Measurements from ENCODE around the gene SIT1.
"Not testable (repeated sequence)": the region's sequence is repeated elsewhere in the genome, so short reads cannot be mapped to it uniquely, and the experiment has no call there.

SIT1 gene

DNA sequence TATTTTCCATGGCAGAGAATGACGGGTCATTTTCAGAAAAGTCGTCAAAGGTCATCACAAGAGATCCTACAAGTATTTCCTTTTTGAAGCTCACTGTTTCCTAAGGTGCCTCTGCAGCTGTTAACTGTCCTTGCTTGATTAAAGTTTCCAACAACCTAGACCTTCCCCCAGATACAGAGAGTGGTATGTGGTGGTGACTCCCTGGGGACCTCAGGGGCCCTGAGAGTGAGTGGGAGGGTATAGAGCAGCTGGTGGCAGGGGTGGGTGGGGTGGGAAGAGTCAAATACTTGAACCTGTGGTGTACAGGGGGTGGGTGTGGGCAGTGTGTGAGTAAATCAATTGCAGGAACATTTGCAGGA is 31.0 kb downstream of the SIT1 start:
- peaks cover 11% of the 10 kb centered on the region for H3K4me1 ChIP-seq (ENCODE audit: control insufficient read depth, insufficient read depth, low read length)
- no peak overlapping the region for H3K4me2 ChIP-seq (ENCODE audit: low read length)

GRCh38 chr9:35618854-35619799 is 31.6 kb downstream of the SIT1 start:
- H3K9me3 ChIP-seq (replicated peaks; ENCODE audit: low read length), result no peaks in the 10 kb centered on the region
- H3K27me3 ChIP-seq (ENCODE audit: control insufficient read depth, insufficient read depth, low read length), result peaks cover 25% of the 10 kb centered on the region
- H3K4me3 ChIP-seq (ENCODE audit: low read length), result no peak overlapping the region
- no peak overlapping the region for H3K9ac ChIP-seq (ENCODE audit: low read depth, low read length)
- H3K4me1 ChIP-seq (ENCODE audit: control insufficient read depth, insufficient read depth, low read length), result peaks cover 11% of the 10 kb centered on the region
- H3K4me2 ChIP-seq (ENCODE audit: low read length), result no peak overlapping the region
- no peaks in the 10 kb centered on the region for H3K36me3 ChIP-seq (ENCODE audit: insufficient read depth, low read length)

More for the DNA sequence above, 31.0 kb downstream of the SIT1 start:
- no peaks in the 10 kb centered on the region for H3K9me3 ChIP-seq (replicated peaks; ENCODE audit: low read length)
- no peak overlapping the region for H3K9ac ChIP-seq (ENCODE audit: low read depth, low read length)
- no peaks in the 10 kb centered on the region for H3K36me3 ChIP-seq (ENCODE audit: insufficient read depth, low read length)
- H3K27me3 ChIP-seq (ENCODE audit: control insufficient read depth, insufficient read depth, low read length), result peaks cover 25% of the 10 kb centered on the region
- H3K4me3 ChIP-seq (ENCODE audit: low read length), result no peak overlapping the region

DNA sequence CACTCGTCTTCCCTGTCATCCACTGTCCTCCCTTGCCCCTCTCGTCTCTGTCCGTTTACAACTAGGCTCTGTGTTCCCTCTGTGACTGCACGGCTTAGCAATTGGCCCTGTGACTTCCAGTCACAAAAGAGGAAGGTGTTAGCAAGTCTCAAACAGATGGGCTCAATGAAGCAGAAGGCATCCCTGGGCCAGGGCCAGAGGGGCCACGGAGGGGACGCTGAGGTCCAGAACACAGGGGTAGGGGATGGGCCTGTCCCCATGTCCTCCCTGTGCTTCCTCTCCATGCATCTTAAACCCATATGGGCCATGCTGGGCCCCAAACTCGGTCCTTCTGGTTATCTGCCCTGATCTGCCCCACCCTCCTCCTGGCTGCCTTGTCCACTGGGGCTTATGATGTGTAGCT is 32.4 kb downstream of the SIT1 start, which contains the start of gene CD72:
TSS of gene CD72 (minus strand) at position 89 of the 403 bp plus-strand sequence. CDS start 110 bp downstream, outside the sequence.
- Histone ChIP-seq H3K9me3 (replicated peaks; ENCODE audit: low read length) (no peaks in the 10 kb centered on the region), H3K4me2 (ENCODE audit: low read length) (peak within 1 kb of the TSS; percentile 85), H3K4me1 (ENCODE audit: control insufficient read depth, insufficient read depth, low read length) (peaks cover 11% of the 10 kb centered on the region), H3K4me3 (ENCODE audit: low read length) (peak within 1 kb of the TSS; percentile 62), H3K36me3 (ENCODE audit: insufficient read depth, low read length) (no peaks in the 10 kb centered on the region), H3K9ac (ENCODE audit: low read depth, low read length) (peak within 1 kb of the TSS; percentile 22), H3K27me3 (ENCODE audit: control insufficient read depth, insufficient read depth, low read length) (peaks cover 25% of the 10 kb centered on the region)

DNA sequence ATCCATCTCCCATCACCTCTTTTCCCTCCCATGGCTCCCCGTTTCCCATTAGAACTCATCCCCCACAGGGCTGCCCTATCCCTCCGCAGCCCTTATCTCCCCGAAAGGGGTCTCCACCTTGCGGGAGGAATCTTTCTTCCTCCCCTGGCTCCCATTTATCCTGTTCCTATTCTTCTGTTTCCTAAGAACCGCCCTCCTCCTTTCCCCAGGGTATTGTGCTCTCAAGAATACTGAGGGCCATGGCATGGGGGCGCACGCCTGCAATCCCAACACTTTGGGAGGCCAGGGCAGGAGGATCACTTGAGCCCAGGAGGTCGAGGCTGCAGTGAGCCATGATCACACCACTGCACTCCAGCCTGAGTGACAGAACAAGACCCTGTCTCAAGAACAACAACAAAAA is 33.2 kb downstream of the SIT1 start:
- Histone ChIP-seq H3K4me3 (ENCODE audit: low read length) (peak overlapping the region; percentile 62), H3K9me3 (replicated peaks; ENCODE audit: low read length) (no peaks in the 10 kb centered on the region), H3K27me3 (ENCODE audit: control insufficient read depth, insufficient read depth, low read length) (peaks cover 25% of the 10 kb centered on the region), H3K4me1 (ENCODE audit: control insufficient read depth, insufficient read depth, low read length) (peaks cover 11% of the 10 kb centered on the region), H3K36me3 (ENCODE audit: insufficient read depth, low read length) (no peaks in the 10 kb centered on the region), H3K9ac (ENCODE audit: low read depth, low read length) (no peak overlapping the region), H3K4me2 (ENCODE audit: low read length) (peak overlapping the region; percentile 85)

DNA sequence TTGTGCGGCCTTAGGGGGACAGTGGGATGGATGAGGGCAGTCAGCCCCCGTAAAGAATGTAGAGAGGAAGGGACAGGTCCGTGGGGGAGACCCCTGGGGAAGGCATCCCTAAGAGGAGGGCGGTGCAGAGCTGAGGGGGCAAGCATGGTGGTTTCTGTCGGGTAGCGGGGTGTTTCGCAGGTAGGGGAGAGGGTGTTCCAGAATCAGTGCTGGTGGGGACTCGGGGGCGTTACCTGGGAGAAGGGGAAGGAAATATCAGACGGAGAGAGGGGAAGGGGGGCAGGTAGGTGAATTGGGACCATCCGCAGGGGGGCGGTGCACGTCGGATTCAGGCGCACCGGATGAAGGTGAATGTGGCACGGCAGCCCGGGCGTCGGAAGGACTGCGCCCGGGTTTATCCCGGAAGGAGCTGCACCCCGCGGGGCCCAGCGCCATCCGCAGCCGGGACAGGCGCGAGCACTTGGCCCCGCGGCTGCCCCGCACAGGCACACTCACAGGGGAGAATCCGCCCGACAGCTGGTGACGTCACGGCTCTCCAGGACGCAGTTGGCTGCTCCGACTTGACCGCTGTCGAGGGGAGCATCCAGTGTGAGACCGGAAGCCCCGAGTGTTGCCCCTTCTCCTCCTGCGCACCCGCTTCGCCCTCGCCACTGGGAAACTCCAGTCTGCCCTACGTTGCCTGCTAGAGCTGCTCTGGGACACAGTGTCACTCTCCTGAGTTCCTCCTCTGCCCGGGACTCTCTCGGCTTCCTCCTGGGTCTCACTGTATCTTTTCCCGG is 33.9 kb downstream of the SIT1 start:
- peaks cover 25% of the 10 kb centered on the region for H3K27me3 ChIP-seq (ENCODE audit: control insufficient read depth, insufficient read depth, low read length)
- H3K9me3 ChIP-seq (replicated peaks; ENCODE audit: low read length), result no peaks in the 10 kb centered on the region
- H3K4me2 ChIP-seq (ENCODE audit: low read length), result peak overlapping the region; percentile 85
- no peaks in the 10 kb centered on the region for H3K36me3 ChIP-seq (ENCODE audit: insufficient read depth, low read length)
- H3K9ac ChIP-seq (ENCODE audit: low read depth, low read length), result peak overlapping the region; percentile 22
- peaks cover 11% of the 10 kb centered on the region for H3K4me1 ChIP-seq (ENCODE audit: control insufficient read depth, insufficient read depth, low read length)
- peak overlapping the region; percentile 62 for H3K4me3 ChIP-seq (ENCODE audit: low read length)

DNA sequence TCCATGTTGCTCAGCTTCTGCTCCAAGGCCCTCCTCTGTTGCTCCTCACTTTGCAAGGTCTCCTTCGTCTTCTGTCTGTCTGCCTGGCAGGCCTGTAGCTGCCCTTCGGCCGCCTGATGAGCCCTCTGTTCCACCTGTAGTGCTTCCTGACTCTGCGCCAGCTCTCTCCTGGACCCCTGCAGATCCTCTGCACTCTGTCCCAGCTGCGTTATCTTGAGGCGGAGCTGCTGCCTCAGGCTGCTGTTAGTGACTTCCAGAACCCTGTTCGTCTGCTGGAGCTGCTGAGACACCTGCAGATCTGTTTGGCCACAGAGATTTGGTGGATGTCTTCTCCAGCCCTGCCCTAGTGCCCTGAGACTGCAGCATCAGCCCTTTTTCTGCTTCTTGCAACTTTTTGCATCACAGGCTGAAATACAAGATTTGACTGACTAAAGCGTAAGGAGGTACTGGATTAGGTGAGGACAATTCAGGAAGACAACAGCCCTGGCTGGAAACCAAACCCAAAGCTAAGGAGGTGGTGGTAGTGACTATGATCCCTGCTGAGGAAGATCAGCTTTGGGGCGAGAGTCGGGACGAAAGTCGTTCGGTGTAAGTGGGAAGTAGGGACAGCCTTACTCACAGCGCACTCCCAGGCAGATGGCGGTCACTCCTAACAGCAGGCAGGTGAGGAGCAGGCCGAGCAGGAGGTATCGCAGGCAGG is 34.6 kb downstream of the SIT1 start:
- no peaks in the 10 kb centered on the region for H3K36me3 ChIP-seq (ENCODE audit: insufficient read depth, low read length)
- no peak overlapping the region for H3K9ac ChIP-seq (ENCODE audit: low read depth, low read length)
- H3K4me1 ChIP-seq (ENCODE audit: control insufficient read depth, insufficient read depth, low read length), result peaks cover 11% of the 10 kb centered on the region
- no peaks in the 10 kb centered on the region for H3K9me3 ChIP-seq (replicated peaks; ENCODE audit: low read length)
- peaks cover 19% of the 10 kb centered on the region for H3K27me3 ChIP-seq (ENCODE audit: control insufficient read depth, insufficient read depth, low read length)
- H3K4me3 ChIP-seq (ENCODE audit: low read length), result no peak overlapping the region
- H3K4me2 ChIP-seq (ENCODE audit: low read length), result no peak overlapping the region

DNA sequence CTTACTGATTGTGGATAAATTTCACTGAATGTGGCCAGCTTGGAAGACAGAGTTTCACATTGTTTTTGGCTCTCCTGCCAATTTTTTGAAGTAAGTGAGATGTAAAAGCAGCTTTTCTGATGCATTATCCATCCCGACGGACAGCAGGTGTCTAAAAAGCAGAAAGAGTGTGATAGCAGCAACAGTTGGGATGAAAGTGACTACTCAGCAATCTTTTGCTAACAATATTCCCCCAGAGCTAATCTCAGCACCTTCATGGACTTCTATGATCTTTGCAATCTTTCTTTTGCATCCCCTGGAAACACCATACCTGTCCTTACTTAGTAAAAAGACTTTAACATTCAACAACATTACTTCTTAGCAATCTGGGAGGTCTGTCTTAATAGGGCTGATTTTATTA is 37.9 kb downstream of the SIT1 start:
- Histone ChIP-seq H3K4me1 (ENCODE audit: control insufficient read depth, insufficient read depth, low read length) (peaks cover 24% of the 10 kb centered on the region), H3K9me3 (replicated peaks; ENCODE audit: low read length) (no peaks in the 10 kb centered on the region), H3K9ac (ENCODE audit: low read depth, low read length) (no peak overlapping the region), H3K4me2 (ENCODE audit: low read length) (no peak overlapping the region), H3K4me3 (ENCODE audit: low read length) (no peak overlapping the region), H3K27me3 (ENCODE audit: control insufficient read depth, insufficient read depth, low read length) (peaks cover 18% of the 10 kb centered on the region), H3K36me3 (ENCODE audit: insufficient read depth, low read length) (peaks cover 22% of the 10 kb centered on the region)

DNA sequence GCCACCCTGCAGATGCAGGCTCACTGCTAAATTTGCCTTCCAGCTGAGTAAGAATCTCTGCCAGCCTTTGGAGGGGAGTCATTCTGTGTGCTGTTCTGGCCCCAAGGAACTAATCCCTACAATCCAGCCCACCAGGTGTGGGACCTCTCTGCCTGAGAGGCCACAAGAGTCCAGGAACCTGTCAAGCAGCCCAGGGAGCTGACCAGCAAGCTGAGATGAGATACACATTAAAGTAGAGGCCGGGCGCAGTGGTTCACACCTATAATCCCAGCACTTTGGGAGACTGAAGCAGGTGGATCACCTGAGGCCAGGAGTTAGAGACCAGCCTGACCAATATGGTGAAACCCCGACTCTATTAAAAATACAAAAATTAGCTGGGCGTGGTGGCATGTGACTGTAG is 38.7 kb downstream of the SIT1 start:
- Histone ChIP-seq H3K4me1 (ENCODE audit: control insufficient read depth, insufficient read depth, low read length) (peaks cover 20% of the 10 kb centered on the region), H3K27me3 (ENCODE audit: control insufficient read depth, insufficient read depth, low read length) (peaks cover 11% of the 10 kb centered on the region), H3K36me3 (ENCODE audit: insufficient read depth, low read length) (peaks cover 27% of the 10 kb centered on the region)
- not testable (repeated sequence) for H3K4me3 ChIP-seq (ENCODE audit: low read length); H3K4me2 ChIP-seq (ENCODE audit: low read length); H3K9me3 ChIP-seq (replicated peaks; ENCODE audit: low read length); H3K9ac ChIP-seq (ENCODE audit: low read depth, low read length)

GRCh38 chr9:35611230-35611797 is 39.4 kb downstream of the SIT1 start:
- Histone ChIP-seq H3K4me2 (ENCODE audit: low read length) (no peak overlapping the region), H3K36me3 (ENCODE audit: insufficient read depth, low read length) (peaks cover 27% of the 10 kb centered on the region), H3K4me1 (ENCODE audit: control insufficient read depth, insufficient read depth, low read length) (peaks cover 25% of the 10 kb centered on the region), H3K4me3 (ENCODE audit: low read length) (no peak overlapping the region), H3K9me3 (replicated peaks; ENCODE audit: low read length) (no peaks in the 10 kb centered on the region), H3K27me3 (ENCODE audit: control insufficient read depth, insufficient read depth, low read length) (peaks cover 6% of the 10 kb centered on the region), H3K9ac (ENCODE audit: low read depth, low read length) (no peak overlapping the region)

DNA sequence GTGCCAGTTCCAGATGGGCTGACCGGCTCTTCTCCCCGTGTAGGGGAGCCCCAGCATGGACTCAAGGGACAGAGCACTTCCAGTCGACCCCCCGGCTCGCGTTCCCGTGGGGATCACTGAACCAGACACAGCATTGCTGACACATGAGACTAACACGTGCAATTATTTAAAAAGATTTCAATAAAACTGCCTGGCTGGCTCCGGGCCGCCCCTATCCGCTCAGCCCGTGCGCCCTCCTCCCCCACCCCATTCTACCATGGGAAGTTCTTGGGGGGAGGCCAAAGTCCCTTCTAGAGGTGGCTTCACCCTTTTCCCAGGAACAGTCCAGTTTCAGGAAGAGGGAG is 40.9 kb downstream of the SIT1 start:
- no peak overlapping the region for H3K4me3 ChIP-seq (ENCODE audit: low read length)
- peaks cover 27% of the 10 kb centered on the region for H3K36me3 ChIP-seq (ENCODE audit: insufficient read depth, low read length)
- no peaks in the 10 kb centered on the region for H3K27me3 ChIP-seq (ENCODE audit: control insufficient read depth, insufficient read depth, low read length)
- H3K4me2 ChIP-seq (ENCODE audit: low read length), result peak overlapping the region; percentile 6
- no peaks in the 10 kb centered on the region for H3K9me3 ChIP-seq (replicated peaks; ENCODE audit: low read length)
- peak overlapping the region; percentile 3 for H3K9ac ChIP-seq (ENCODE audit: low read depth, low read length)
- H3K4me1 ChIP-seq (ENCODE audit: control insufficient read depth, insufficient read depth, low read length), result peaks cover 32% of the 10 kb centered on the region

Data from skeletal muscle satellite cell (primary cell).